ENCODE data around the gene OTUD6A.

OTUD6A gene

DNA sequence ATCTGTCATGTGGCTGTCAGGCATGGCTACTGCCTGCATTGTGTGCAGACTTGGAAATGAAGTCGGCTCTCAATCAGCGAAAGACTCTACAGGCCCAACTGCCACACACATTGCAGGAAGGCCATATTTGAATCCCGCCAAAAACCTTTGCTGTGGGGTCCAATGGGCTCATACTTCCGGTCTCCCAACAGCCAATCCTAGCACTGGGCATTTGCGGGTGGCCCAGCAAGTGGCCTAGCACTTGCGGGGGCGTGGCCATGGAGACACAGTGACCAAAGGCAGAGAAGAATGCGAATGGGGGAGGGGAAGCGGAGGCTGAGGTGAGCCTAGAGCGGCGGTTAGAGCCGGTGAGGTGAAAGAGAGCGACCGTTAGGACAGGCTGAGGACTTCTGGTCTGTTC is at the start of gene OTUD6A:
OTUD6A (plus strand) TSS at position 382 of the 400 bp plus-strand sequence. CDS start 68 bp downstream, outside the sequence.
- no peak for FAIRE-seq

- no peak for FAIRE-seq
These were observed 49.5 kb upstream of the OTUD6A start for GRCh38 chrX:70012756-70013155.

DNA sequence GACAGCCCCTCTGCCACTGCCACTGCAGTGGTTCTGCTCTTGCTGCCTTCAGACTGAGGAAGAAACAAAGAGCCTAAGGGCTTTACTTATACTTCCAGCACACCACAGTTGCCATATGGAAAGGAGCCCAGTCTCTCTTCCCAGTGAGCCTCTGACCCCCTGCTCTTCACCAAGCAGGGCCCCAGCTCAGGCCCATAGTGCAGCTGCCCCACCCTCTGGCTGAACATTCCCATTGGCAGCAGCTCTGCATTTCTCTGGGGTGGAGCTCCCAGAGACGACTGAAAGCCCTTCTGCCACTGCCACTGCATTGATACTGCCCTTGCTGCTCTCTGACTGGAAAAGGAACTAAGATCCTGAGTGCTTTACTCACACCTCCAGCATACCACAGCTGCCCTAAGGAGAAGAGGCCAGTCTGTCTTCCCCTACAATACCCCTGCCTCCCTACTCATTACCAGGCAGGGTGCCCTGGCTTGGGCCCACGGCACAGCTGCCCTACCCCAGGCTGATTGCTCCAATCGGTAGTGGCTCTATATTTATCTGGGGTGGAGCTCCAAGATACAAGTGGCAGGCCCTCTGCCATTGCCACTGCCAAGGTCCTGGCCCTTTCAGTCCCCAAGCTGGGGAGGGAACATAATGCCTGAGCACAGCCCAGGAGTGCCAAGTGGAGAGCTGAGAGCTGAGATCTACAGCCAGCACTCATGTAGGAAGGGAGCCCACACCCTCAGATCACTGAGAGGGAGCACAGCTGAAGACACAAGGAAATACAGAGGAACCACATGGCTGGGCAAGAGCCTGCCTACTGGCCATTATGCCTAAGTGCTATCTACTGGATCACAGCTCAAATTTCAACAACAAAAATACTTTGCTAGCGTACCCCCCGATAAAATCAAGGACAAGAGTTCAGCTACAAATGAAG is 48.5 kb upstream of the OTUD6A start:
- no peak for FAIRE-seq

- no peak for FAIRE-seq
These were observed 45.7 kb upstream of the OTUD6A start for GRCh38 chrX:70016513-70016912.

- no peak for FAIRE-seq
These were observed 39.6 kb upstream of the OTUD6A start for GRCh38 chrX:70022616-70023015.

DNA sequence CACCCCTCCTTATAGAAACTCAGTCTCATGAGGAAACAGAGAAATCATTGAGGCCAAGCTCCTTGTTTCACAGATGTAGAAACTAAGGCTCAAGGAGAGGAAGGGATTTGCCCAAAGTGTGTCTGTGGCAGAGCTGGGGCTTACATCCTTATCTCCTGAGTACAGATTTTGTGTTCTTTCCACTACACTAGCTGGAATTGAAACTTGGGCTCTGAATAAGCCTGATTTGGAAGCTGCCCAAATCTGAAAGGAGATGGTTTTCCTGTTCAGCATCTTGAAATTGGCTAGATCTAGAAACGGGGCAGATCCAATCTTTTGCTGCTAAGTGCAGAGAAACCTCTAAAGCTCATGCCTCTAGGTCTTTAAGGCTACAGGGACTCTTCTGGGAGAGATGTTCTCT is 36.8 kb upstream of the OTUD6A start:
- FAIRE-seq: no peak

DNA sequence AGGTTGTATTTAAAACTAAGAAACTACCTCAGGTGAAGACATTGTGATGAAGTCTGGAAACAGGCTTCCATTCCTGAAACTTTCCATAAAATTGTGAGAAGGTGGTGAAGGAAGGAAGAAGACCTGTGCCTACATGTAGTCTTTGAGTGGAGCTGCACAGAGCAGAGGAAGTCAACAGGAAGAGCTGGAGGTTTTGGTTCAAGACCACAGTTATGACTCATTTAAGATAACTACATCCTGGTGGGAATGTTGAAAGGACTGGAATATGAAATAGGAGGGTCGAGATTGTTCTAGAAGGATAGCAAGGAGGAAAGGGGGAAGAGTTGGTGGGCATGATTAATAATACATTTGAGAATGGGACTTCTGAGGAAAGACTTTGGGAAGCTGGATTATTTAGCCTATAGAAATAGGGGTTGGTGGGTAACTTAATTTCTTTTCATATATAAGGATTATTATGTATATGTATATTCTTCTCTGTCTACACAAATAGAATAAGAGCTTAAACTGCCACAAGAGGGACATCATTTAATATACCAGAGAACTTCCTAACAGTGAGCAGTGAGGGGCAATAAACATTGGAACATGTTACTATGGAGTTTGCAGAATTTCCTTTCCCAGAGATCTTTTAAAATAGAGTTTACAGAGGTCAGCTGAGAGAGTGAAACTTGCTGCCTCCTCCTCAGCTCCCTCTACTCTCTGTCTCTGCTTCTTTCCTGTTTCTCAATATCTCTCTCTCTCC is 36.0 kb upstream of the OTUD6A start:
- FAIRE-seq: no peak

DNA sequence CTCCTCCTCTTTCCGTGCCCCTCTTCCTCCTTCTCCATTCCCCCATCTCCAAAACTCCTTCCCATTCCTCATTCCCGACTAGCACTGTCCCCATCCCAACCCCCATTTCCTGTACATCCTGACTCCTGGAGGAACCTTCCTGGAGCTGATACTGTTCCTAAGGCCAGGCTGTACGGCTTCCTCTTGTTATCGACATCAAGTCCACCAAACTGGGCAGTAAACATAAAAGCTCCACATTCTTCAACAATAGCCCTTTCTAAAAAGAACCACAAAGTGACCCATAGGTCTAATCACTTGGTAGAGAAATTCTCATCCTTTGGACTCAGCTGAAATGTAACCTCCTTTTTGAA is 35.4 kb upstream of the OTUD6A start:
- no peak for FAIRE-seq

DNA sequence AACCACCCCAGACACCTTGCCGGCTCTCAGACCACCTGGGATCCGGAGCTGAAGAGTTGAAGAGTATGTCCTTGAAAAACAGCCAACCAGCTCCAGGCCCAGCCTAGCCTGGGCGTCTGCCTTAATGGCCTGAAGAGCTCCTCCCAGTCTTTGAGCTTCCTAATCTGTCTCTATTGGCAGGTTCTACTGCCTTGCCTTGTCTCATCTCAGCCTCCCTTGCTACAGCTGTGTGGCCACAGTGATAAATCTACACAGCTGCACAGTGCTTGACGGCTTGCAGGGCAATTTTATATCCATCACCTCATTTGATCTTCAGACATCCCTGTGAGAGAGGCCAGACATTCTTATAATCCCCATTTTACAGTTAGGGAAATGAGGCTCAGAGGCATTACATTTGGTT is 32.4 kb upstream of the OTUD6A start:
- no peak for FAIRE-seq

GRCh38 chrX:70030301-70030767 is 31.9 kb upstream of the OTUD6A start:
- peak; percentile 56 for FAIRE-seq

- FAIRE-seq: no peak
These were observed 29.5 kb upstream of the OTUD6A start for GRCh38 chrX:70032792-70033191.

DNA sequence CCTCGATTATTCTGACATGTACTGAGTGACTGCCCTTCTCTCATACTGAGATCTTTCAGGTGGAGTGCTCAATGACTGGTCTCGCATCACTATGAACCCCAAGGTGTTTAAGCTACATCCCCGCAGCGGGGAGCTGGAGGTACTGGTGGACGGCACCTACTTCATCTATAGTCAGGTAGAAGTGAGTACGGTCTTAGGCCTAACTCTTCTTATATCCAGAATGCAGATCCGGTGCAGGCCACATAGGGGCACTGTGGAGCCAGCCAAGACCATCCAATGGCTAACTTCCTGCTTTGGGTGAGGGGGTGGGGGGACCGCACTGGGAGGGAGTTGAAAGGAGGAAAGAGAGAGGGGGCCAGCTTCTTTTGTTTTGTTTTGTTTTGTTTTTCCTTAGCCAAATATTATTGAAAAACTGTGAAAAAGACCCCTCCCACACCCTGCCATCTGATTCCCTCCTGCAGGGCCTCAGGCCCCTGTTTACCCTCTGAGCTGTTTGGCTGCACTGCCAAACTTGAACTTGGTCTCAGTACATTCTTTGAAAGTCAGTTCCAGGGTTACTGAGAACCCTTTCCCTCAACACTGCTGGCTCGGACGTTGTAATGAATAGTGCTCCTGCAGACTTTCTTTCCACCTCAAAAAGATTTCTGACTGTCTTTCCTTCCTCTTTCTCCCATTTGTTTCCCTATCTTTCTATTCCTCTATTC is 28.8 kb upstream of the OTUD6A start:
- no peak for FAIRE-seq

DNA sequence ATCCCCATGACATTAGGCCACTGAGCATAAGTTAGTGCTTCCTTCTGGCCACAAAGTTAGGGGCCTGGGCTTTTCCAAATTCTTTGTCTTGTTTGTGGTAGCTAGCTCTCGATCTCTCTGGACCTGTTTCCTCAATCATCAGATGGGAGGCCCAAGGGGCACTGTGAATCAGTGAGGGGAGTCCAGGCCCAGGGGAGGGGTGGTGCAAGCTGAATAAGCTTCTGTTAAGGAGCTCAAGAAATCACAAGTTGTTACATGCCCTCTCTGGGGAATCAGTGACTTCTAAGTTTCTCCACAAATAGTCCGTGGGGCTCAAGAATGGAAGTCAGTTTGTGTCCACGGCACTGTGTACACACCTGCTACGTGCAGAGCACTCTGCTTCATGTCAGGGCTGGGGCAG is 27.6 kb upstream of the OTUD6A start:
- FAIRE-seq: no peak

DNA sequence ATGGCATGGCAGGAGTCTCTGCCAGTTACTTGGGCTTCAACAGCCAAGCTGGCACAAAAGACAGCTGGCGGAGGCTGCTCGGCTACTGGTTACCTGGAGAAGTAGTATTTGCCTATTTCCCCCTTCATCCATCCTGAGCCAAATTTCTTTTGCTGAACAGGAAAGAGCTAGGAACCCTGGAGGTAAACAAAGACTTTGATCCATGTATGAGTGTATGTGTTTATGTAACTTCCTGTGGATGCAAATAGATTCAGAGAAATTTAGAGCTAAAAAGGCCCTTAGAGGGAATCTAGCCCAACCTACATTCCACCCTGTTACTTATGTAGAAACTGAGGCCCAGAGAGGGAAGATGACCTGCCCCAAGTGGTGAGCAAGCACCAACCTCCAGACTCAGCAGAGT is 23.7 kb upstream of the OTUD6A start:
- FAIRE-seq: no peak

DNA sequence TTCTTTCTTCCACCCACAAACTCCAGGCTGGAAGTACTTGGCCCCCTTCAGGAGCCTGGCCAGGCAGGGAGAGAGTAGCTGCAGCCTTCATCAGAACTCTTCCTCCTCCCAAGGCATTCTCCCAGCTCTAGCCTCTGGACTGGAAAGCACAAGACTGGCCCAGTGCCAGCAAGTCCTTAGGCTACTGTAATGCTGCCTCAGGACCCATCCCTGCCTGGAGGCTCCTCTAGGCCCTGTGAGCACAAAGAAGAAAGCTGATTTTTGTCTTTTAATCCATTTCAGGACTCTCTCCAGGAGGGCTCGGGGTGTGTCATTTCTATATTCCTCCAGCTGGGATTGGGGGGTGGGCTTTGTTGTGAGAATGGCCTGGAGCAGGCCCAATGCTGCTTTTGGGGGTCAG is 23.3 kb upstream of the OTUD6A start:
- FAIRE-seq: no peak

GRCh38 chrX:70039758-70040157 is 22.5 kb upstream of the OTUD6A start:
- no peak for FAIRE-seq

DNA sequence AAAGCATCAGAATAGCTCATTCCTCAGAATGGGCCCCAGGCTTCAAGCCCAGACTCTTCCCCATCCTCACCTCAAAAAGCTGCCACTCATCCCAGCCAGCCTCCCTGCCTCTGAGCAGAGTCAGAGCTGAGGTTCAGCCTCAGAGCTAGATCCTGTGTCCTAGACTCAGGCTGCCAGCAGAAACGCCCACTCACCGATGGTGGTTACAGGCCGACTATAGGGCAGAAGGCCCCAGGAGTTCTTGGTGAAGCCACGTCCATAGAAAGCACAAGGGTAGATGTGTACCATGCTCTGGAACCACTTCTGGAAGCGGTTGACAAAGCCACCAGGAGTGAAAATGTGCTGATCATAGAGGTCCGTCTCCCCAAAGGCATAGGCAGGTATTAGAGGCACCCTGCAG is 20.3 kb upstream of the OTUD6A start:
- FAIRE-seq: no peak

GRCh38 chrX:70042399-70043371 is 19.6 kb upstream of the OTUD6A start:
- no peak for FAIRE-seq

DNA sequence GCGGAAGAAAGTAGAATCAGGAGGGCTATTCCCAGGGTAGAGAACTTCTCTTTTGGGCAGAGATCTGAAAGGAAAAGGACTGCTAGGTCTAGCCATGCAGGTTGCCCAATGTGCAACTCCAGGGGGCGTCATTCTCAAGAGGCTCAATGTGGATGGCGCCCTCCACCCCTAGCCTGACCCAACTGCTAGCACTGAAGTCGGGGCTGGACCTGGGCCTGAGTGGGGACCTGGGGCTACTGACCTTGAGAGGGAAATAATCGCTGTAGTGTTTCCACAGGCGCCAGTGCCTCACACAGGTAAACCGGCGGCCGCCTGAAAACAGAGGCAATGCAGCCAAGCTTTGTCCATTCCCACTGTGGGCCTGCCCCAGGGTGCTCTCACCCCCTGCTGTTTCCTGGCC is 18.6 kb upstream of the OTUD6A start:
- FAIRE-seq: no peak

DNA sequence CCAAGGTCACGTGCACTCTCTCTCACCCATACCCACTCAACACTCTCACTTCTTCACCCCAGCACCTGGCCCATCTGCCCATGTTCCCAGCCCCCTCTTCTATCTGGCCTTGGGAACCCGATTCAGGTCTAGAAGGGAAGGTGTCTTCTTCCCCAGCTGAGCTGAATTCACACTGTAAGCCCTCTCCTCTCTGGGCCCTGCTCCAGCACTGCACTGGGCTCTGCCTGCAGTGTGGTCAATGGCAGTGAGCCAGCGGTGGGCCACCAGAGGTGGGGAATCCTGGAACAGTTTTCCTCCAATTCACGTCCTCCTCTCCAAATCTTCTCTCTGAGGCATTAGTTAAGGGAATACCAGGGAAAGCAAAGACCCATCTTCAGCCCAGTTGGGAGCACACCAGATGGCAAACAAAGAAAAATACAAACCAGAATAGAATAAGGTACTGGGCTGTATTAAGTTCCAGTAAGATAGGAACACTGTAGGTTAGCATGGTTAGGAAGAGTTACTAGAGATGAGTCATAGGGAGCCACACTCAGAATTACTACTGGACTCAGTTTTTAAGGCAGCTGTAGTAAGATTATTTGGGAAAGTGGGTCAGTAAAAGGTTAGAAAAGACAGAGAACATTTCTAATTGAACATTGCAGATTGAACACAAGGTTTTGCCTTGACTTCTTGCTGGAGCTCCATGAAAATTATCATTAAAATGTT is 17.6 kb upstream of the OTUD6A start:
- FAIRE-seq: no peak

GRCh38 chrX:70046978-70047377 is 15.3 kb upstream of the OTUD6A start:
- FAIRE-seq: no peak

DNA sequence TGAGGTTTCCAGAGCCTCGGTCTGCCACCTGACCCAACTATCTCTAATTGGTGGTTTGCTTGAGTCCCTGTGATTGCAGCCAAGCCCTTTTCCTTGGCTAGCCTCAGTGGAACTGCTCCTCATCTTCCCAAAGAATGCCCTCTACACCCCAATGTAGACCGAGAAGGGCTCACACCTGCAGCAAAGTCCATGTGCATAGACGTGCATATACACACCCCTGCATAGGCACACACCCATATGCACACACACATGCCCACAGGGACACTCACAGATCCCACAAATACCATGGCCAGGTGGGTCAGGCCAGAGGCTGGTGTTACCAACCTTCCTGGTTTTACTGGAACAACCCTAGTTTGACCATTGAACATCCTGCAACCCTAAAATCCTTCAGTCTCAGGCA is 12.9 kb upstream of the OTUD6A start:
- no peak for FAIRE-seq

Data from TTC549 (cell line).